ENCODE data around the gene PHF21A.

Gene PHF21A

DNA sequence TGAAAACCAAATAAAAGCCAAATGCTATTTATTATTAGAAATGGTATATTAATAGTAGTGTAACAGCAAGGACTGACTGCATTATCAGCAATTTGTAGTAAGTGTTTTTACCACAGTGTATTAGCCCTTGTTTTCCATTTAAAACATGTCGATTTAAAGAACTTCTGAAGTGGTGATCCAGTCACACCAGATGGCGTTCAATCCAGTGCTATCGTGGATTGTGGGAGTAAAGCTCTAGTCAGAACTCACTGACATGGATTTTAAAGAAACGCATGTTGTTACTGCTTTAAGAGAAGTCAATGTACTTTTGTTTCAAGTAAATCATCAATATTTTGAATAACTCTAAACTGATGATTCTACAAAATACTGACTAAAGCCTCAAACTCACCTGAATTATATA lies 147.7 kb downstream of the PHF21A start:
- DNase-seq, result no peak

GRCh38 chr11:45968901-45969300 lies 152.4 kb downstream of the PHF21A start:
- DNase-seq, result no peak

GRCh38 chr11:45967506-45967905 lies 153.7 kb downstream of the PHF21A start:
- no peak for DNase-seq

- peak; percentile 55 for DNase-seq
Measured at GRCh38 chr11:45964911-45965389, 156.3 kb downstream of the PHF21A start.

GRCh38 chr11:45961751-45962240 lies 159.5 kb downstream of the PHF21A start:
- no peak for DNase-seq

GRCh38 chr11:45960387-45961095 lies 160.7 kb downstream of the PHF21A start:
- DNase-seq, result no peak

DNA sequence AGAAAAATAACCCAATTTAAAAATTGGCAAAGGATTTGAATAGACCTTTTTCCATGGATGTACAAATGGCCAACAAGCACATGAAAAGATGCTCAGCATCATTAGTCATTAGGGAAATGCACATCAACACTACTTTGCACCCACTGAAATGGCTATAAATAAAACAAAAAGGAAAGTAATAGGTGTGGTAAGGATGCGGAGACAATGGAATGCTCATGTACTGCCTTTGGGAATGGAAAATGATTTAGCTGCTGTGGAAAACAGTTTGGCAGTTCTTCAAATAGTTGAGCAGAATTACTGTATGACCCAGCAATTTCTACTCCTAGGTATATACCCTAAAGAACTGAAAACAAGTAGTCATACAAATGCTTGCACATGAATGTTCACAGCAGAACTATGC lies 161.4 kb downstream of the PHF21A start:
- no peak for DNase-seq

DNA sequence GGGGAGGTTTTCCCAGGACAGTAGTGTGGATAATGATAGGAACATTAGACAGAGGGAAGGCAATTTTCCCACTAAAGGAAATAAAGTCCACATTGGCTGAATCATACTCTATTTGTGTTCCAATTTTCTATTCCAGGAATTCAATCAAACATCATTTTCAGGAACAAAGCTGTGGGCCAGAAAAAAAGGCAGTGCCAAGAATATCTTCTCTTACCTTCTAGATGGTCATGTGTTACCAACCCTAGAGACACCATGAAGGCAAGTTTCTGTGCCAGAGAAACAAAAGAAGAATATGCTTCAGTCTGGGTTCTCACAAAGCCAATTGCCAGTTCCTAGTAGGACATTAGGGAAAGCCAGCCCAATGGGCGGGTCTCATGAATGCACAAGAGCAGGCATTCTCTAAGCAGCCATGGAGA lies 171.3 kb downstream of the PHF21A start:
- no peak for DNase-seq

DNA sequence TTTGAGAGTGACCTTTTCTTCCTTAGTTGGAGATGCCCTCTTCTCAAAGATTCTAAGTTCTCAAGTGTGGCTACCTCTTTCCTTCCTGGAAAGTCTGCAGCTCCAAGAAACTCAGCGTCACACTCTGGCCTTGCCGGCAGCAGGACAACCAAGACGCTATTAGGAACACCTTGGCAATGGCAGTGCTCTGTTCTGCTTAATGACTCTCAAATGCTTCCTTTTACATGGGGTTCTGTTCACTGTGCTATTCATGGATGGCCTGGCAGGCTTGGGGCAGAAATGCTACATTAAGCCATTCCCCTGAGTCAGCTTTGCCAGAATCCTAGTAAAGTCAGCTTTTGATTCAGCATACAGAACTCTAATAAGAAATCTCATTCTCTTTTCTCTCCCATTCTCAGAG lies 172.9 kb downstream of the PHF21A start:
- no peak for DNase-seq

GRCh38 chr11:45947885-45948284 lies 173.4 kb downstream of the PHF21A start:
- DNase-seq, result no peak

- no peak for DNase-seq
Measured at GRCh38 chr11:45945397-45945999, 175.8 kb downstream of the PHF21A start.

DNA sequence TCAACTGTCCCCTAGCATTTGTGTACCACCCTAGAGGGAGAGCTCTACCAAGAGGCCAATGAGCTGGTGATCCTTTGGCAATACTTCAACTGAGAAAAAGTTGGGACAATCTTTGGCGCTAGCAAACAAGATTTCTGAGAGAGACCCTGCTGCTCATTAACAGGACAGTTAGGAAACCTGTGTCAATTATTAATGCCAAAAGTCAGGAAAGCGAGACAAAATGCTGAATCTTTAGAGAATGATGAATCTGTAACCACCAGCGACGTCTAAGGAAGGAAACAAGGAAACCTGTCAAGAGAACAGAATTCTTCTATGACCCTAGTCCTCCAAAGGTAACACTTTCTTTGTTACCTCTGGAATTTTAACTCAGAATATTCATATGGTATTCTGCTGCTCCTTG lies 178.9 kb downstream of the PHF21A start:
- DNase-seq, result no peak

- no peak for DNase-seq
Measured at GRCh38 chr11:45941285-45941684, 180.0 kb downstream of the PHF21A start.

- no peak for DNase-seq
Measured at GRCh38 chr11:45939836-45940235, 181.4 kb downstream of the PHF21A start.

DNA sequence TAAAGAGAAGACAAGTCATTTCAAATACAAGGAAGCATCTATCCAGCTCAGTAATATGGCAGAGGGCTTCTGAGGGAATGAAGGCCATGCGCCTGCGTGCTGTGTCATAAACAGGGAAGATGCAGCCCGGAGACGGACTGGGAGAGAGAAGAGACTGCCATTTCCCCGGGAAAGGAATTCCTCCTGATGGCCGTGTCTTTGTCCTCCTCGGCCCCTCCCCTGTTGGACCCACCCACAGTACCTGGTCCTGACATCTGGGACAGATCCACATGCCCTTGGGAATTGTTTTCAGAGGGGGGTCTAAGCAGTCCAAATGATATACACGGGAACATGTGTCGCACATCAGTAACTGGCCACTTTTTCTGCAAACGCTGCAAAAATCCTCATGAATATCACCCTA lies 183.3 kb downstream of the PHF21A start:
- DNase-seq, result no peak

DNA sequence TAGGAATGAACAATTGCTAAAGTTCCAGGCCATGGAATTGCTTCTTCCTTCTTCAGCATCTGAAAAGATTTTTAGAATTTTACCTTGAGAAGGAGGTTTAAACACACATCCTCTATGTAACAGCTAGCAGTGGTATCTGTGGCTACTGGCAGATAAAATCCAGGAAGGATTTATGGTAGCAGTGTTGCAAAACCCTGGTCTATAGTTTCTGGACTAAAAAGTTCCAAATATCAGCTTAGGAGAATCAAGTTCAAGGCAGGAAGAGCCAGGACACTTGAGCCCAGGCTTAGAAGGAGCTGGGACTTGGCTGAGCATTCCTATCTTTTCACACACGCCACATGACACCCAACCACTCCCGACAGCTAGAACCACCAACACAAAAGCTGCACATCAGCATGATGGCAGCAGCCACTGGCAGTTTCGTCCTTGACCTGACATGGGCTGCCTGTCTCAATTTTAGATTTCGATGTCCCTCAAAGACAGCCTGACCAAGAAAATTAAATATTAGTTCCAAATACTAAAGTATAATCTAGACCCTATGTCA lies 184.7 kb downstream of the PHF21A start:
- no peak for DNase-seq

DNA sequence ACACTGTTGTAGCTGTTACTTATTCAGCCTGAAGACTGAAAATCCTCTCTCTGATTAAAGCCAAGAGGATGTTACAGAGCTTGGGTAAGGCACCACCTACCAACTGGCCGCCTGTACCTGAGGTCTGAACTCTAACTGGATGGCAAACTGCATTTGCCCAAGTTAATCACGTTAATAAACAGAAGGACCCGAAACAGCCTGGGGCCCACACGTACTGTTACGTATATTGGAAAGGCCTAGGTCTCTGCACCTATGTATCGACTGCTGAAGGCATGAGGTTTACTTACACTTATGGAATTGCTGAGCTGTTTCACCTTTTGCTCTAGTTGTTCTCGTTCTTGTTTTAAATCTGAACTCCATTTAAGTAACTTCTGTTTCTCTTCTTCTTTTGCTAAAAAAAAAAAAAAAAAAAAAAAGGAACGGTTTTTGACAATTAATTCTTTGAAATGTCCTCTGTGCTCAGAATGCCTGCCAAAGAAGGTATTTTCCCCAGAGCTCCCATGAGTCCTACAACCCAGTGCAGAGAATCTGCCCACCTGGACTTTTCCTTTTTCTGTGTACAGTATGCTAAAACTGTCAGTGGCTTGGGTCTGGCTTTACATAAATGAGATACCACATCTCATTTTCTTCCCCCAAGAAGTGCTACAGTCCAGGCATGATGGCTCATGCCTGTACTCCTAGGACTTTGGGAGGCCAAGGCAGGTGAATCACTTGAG lies 185.7 kb downstream of the PHF21A start:
- no peak for DNase-seq

DNA sequence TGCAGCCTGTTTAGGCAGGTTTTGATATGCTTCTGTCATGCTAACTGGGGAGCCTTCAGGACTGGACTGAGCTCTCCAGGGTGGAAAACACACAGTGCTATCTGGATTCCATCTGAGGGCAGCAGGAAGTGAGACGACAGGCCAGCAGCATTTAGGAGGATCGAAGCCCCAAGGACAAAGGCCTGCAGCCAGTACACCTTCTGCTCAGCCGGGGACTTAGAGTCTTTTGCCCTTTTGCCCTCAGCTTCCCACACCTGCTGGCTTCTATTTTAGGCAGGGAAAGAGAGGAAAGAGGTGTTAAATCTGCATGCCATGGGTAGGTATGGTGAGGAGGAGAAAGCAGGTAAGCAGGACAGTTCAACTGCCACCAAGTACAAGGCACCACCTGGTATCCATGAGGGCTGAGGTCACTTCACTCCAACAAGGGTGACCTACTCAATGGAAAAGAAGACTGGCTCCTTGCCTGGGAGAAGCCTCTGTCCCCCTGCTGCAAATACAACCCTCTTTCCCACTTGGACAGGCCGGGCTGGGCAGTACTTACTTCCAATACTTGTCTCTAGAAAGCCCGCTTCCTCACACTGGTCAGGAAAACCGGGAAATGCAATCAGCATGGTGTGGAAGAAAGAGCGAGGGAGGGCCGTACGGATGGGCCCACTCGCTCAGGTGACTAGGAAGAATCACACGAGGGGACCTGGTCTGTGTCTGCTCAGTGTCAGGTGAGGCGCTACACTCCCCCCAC lies 186.5 kb downstream of the PHF21A start:
- DNase-seq, result no peak

- DNase-seq, result no peak
Measured at GRCh38 chr11:45933846-45934579, 187.2 kb downstream of the PHF21A start.

DNA sequence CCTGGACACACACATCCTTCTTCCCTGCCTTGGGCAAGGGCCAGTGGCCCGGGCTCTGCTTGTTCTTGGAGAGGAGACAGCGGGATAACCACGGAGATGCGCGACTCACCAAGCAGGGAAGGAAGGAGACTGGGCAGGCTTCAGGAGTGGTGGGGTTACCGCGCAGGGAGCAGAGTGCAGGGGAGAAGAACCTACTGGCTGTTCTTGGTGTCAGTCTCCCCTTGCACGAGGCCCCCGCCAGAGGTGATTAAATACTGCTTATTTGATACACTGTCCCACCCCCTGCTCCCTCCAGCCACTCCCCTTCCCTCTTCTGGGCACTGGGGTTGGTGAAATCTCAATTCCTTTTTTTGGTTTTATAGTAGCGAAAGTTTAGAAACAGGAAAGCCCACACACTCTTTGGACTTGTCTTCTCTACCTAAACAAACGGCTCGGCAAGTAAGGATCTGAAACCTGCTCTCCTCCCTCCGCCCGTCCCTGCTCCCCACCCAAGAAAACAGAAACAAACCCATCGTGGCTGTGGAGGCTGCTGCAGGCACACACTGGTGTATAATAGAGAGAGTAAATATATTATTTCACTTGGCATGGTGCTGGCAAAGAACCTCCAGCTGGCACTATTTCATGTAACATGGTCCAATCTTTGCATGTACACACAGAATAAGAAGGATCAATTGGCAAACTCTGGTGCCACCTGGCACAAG lies 188.0 kb downstream of the PHF21A start:
- DNase-seq, result no peak

DNA sequence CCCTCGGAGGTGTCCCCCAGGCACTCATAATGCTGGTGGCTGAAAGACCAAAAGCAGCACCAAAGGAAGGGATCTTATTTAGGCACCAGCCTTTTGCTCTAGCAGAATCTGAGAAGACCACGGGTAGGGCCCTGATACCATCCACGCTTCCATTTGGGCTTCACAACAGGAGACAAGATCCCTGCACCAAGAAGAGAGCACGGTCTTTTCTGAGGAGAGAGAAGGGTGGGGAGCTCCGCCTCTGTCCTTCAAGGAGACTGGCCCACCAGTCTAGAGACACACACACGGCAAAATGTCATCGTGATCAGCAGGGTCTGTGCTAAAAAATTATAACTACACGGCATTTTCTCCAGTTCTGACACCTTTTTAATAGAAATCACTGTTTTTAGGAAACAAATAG lies 189.0 kb downstream of the PHF21A start:
- no peak for DNase-seq

DNA sequence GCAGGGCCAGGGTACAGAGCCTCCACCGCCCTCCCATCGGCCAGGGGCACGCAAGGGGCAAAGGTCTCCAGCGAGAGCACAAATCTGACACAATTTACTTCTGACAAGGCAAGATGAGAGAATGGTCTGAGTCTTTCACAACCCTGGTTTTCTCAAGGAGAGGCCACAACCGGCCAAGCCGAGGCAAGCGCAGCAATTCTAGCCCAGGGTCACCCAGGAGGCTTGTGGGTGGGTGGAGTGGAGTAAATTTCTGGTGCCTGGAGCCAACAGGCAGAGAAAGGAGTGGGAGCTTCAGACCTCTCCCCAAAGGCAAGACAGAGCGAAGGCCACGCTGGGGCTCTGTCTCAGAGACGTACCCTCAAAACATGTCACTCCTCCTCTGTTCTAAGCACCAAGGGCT lies 189.5 kb downstream of the PHF21A start:
- no peak for DNase-seq

Data from RPMI8226 (cell line).